Ascending aorta (tissue), 2 donors: ENCODE data around the gene CNGA1. TPM values are rescaled to one million over a fixed set of nuclear protein-coding genes. Genes with fewer than 3 reads are reported as not detected.
A peak's percentile ranks its signal among the peaks of the same experiment; 100 is the strongest.

Experiments
- DNase-seq, 2 donors: peaks; one replicate each; pipeline ENCODE4 v3.0.0-alpha.2; 2019; ENCODE audit warnings: low spot score in 2 of 2
- H3K27ac ChIP-seq, 2 donors: fragments of 200-600 bp; sonication (generic); one replicate each; pipeline ENCODE4 v1.5.1; 2016 to 2017; ENCODE audit warnings: mild to moderate bottlenecking in 1 of 2
- H3K27me3 ChIP-seq: fragments of 200-600 bp; sonication (generic); one replicate; pipeline ENCODE4 v1.5.1; 2017
- H3K36me3 ChIP-seq, 2 donors: fragments of 200-600 bp; sonication (generic); one replicate each; pipeline ENCODE4 v1.5.1; 2016
- H3K4me1 ChIP-seq, 2 donors: fragments of 200-600 bp; sonication (generic); one replicate each; pipeline ENCODE4 v1.5.1; 2016 to 2017; ENCODE audit warnings: mild to moderate bottlenecking in 1 of 2
- H3K4me3 ChIP-seq, 2 donors: fragments of 200-600 bp; sonication (generic); one replicate each; pipeline ENCODE4 v1.5.1; 2016 to 2017; ENCODE audit warnings: mild to moderate bottlenecking in 1 of 2
- H3K9me3 ChIP-seq, 2 donors: fragments of 200-600 bp; sonication (generic); one replicate each; pipeline ENCODE4 v1.5.1; 2016
- intact Hi-C: fragments of 100-400 bp; cut with DNase I; formaldehyde crosslinking; loops from one replicate; pipeline ENCODE4 v1.15.1; 2023
- total RNA-seq: library from RNA; depleted of rRNA; stranded (reverse); fragments of >200 nt; gene quantifications from one replicate; pipeline ENCODE4 v1.1.0, GENCODE V29; 2016
- TF ChIP-seq, protein P1 (sequence below), 3 experiments: fragments of 200-600 bp in 2 of 3; fragments of 450-650 bp in 1 of 3; sonication (generic) in 2 of 3; IDR thresholded peaks; one replicate each; pipeline ENCODE4 v1.5.1; 2016 to 2019; ENCODE audit warnings: antibody characterized with exemption in 3 of 3, mild to moderate bottlenecking in 1 of 3, moderate library complexity in 1 of 3

The CNGA1 gene
- total RNA-seq, 1 donor from 2014 or later: not detected

DNA sequence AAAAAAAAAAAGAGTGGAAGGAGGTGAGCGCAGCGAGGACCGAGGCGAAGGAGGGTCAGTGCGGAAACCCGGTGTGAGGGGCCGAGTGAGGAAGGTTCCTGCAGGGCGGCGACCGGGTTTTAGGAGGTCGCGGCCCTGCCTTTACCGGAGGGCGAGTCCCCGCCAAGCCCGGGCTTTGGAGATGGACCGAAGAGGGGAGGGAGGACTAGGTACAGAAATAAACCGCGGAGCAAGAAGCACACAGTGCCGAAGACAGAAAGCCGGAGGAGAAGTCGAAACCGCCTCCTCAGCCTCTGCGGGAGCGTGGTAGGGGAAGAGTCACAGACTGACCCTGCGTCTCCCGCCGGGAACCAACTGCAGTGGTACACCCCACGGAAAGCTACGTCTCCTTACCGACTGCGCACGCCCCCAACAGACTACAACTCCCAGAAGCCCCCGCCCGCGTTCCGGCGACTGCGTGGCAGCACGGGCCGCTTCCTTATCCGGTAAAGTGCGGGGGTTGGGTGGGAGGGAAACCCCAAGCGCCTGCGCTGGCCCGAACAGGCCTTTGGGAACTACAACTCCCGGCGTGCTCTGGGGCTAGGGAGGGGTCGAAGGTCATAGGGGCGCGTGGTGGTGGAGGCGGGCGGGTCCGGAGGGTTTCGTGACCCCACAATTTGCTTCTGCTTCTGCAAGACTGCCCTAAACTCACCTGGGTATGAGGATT, 102.1 kb downstream of the CNGA1 start, which contains the start of gene NFXL1:
NFXL1 (minus strand) TSS at position 364 of the 706 bp plus-strand sequence. CDS start 380 bp downstream, outside the sequence.
- H3K4me1 ChIP-seq: no peaks in the 10 kb centered on the region
- H3K27ac ChIP-seq: peak within 1 kb of the TSS; percentile 61 to 70
- intact Hi-C loops: loop anchor here (1.0 to 5.0 kb wide), 5 partner anchors 16 to 451 kb away; partner anchors contain the start of genes CNGA1, COMMD8, NIPAL1 and SLAIN2
- peaks cover 4 to 10% of the 10 kb centered on the region in 2 donors for H3K36me3 ChIP-seq
- H3K4me3 ChIP-seq: peak within 1 kb of the TSS; percentile 82 to 87
- peaks cover 0 to 6% of the 10 kb centered on the region in 2 donors for H3K9me3 ChIP-seq
- TF ChIP-seq, protein P1, sequence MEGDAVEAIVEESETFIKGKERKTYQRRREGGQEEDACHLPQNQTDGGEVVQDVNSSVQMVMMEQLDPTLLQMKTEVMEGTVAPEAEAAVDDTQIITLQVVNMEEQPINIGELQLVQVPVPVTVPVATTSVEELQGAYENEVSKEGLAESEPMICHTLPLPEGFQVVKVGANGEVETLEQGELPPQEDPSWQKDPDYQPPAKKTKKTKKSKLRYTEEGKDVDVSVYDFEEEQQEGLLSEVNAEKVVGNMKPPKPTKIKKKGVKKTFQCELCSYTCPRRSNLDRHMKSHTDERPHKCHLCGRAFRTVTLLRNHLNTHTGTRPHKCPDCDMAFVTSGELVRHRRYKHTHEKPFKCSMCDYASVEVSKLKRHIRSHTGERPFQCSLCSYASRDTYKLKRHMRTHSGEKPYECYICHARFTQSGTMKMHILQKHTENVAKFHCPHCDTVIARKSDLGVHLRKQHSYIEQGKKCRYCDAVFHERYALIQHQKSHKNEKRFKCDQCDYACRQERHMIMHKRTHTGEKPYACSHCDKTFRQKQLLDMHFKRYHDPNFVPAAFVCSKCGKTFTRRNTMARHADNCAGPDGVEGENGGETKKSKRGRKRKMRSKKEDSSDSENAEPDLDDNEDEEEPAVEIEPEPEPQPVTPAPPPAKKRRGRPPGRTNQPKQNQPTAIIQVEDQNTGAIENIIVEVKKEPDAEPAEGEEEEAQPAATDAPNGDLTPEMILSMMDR (IDR thresholded peaks at IDR 0.05): no peak
- H3K27me3 ChIP-seq: no peaks in the 10 kb centered on the region
- DNase-seq: peak; percentile 95 to 99

DNA sequence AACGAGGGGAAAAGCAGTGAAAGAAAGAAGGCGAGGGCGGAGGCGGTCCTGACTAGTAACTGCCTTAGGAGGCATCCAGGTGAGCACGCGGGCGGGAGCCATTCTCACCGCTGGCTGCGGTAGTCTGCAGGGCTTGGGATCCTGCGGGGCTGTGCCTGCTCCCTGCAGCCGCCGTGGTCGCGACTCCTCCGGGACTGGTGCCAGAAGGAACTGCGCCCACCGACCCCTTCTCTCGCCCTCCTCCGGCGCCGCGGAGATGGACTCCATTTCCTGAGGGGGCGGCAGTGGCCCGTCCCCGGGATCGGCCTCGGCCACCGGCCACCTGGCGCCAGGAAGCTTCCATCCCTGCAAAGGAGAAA, 102.6 kb downstream of the CNGA1 start:
- peak overlapping the region; percentile 82 to 87 for H3K4me3 ChIP-seq
- TF ChIP-seq, protein P1 (IDR thresholded peaks at IDR 0.05): no peak
- H3K4me1 ChIP-seq: no peaks in the 10 kb centered on the region
- no peak for DNase-seq
- H3K27ac ChIP-seq: peak overlapping the region; percentile 61 to 70
- no peaks in the 10 kb centered on the region for H3K27me3 ChIP-seq
- peaks cover 0 to 6% of the 10 kb centered on the region in 2 donors for H3K9me3 ChIP-seq
- H3K36me3 ChIP-seq: peaks cover 4 to 14% of the 10 kb centered on the region in 2 donors
- intact Hi-C loops: loop anchor here (1.0 to 5.0 kb wide), 5 partner anchors 17 to 451 kb away; partner anchors contain the start of genes CNGA1, COMMD8, NIPAL1 and SLAIN2

DNA sequence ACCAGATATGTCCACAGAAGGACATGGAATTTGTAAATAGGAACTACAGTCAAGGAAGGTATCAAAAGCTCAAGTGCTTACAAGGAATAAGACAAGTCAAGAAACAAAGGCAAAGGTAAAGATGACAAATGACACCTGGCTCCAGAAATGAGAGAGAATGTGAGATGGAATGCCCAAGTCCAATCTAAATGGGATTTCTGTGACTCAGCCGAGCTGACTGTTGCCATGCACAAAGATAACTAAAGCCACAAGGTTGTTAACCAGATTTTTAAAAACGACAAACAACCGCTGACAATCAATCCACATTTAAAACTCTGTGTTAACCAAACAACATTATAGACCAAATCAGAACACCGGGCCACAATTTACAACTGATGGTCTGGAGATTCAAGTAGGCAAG, 103.2 kb downstream of the CNGA1 start:
- Histone ChIP-seq H3K27ac (no peak overlapping the region), H3K27me3 (no peaks in the 10 kb centered on the region), H3K4me1 (no peaks in the 10 kb centered on the region), H3K36me3 (peaks cover 4 to 19% of the 10 kb centered on the region in 2 donors), H3K9me3 (peaks cover 0 to 5% of the 10 kb centered on the region in 2 donors), H3K4me3 (peak overlapping the region; percentile 82 to 87)
- TF ChIP-seq, protein P1 (IDR thresholded peaks at IDR 0.05): no peak
- intact Hi-C loops: loop anchor here (5.0 kb wide), 1 partner anchor 359 kb away; no protein-coding TSS in a partner anchor
- DNase-seq: no peak

DNA sequence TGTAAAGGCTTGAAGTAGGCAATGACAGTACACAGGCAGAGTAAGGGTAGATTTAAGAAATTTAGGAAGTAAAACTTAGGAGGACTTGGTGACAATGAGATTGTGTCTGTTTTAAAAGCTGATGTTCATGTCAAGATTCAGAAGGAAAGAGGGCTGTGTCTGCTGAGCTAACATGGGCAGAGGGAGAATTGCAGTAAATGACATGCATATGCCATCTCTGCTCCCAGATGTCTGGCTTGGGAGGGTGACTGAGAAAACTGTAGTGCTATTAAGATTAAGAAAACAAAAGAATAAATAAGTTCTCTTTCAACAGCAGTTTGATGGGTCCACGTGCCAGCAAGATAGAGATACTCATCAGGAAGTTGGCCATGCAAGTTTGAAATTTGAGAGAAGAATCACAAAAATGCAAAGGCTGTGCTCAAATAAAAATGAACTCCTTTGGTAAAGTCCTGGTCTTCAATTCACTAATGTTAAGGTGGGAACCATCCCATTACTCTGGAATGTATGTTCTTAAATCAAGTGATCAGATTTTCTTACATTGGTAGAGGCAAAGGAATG, 109.3 kb downstream of the CNGA1 start:
- intact Hi-C loops: no loop called here
- H3K4me1 ChIP-seq: no peaks in the 10 kb centered on the region
- H3K9me3 ChIP-seq: no peaks in the 10 kb centered on the region
- no peak overlapping the region for H3K27ac ChIP-seq
- peaks cover 21 to 41% of the 10 kb centered on the region in 2 donors for H3K36me3 ChIP-seq
- H3K27me3 ChIP-seq: no peaks in the 10 kb centered on the region
- TF ChIP-seq, protein P1 (IDR thresholded peaks at IDR 0.05): no peak
- no peak overlapping the region for H3K4me3 ChIP-seq
- DNase-seq: no peak

DNA sequence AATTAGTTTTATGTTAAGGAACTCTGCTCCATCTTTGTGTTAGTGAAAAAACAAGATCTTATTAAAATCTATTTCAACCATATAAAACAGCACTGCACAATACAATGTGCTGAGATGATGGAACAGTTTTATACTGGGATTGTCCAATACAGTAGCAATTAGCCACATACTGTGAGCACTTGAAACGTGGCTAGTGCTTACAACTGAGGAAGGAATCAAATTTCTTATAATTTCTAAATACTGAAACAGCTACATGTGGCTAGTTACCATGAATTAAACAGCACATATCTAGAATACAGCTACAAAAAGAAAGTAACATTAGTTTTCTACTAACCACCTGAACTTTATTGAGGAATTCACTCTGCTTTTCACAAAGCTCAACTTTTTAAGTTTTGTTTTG, 116.8 kb downstream of the CNGA1 start:
- Histone ChIP-seq H3K36me3 (peaks cover 42 to 70% of the 10 kb centered on the region in 2 donors), H3K27me3 (no peaks in the 10 kb centered on the region), H3K9me3 (no peaks in the 10 kb centered on the region), H3K4me1 (no peaks in the 10 kb centered on the region), H3K27ac (no peak overlapping the region), H3K4me3 (no peak overlapping the region)
- DNase-seq: no peak
- TF ChIP-seq, protein P1 (IDR thresholded peaks at IDR 0.05): no peak
- intact Hi-C loops: no loop called here
